ENCODE data around the gene RTL10.
"Not testable (repeated sequence)": the region's sequence is repeated elsewhere in the genome, so short reads cannot be mapped to it uniquely, and the experiment has no call there.

RTL10 gene

GRCh38 chr22:19849835-19850762 is 4.6 kb downstream of the RTL10 start:
- H3K4me3 ChIP-seq: no peak overlapping the region

GRCh38 chr22:19848298-19849224 is 6.1 kb downstream of the RTL10 start:
- H3K27ac ChIP-seq: peak overlapping the region in 6 of 21 experiments; percentile 5 to 63 (median 24)
- H3K4me3 ChIP-seq: no peak overlapping the region

More at GRCh38 chr22:19849835-19850762, 4.6 kb downstream of the RTL10 start:
- H3K27ac ChIP-seq: peak overlapping the region in 10 of 21 experiments; percentile 18 to 98 (median 37)

- Histone ChIP-seq H3K27ac (no peak overlapping the region), H3K4me3 (no peak overlapping the region)
Observed at GRCh38 chr22:19847345-19847632, 7.4 kb downstream of the RTL10 start.

- Histone ChIP-seq H3K27ac (no peak overlapping the region), H3K4me3 (no peak overlapping the region)
Observed at GRCh38 chr22:19846620-19847344, 7.9 kb downstream of the RTL10 start.

- Histone ChIP-seq H3K4me3 (no peak overlapping the region), H3K27ac (peak overlapping the region in 19 of 21 experiments; percentile 2 to 85 (median 65))
Observed at GRCh38 chr22:19845054-19845722, 9.5 kb downstream of the RTL10 start.

GRCh38 chr22:19844377-19845053 is 10.2 kb downstream of the RTL10 start:
- no peak overlapping the region for H3K4me3 ChIP-seq
- H3K27ac ChIP-seq: peak overlapping the region in 20 of 21 experiments; percentile 37 to 85 (median 64)

- Histone ChIP-seq H3K4me3 (no peak overlapping the region), H3K27ac (peak overlapping the region in 20 of 21 experiments; percentile 22 to 85 (median 64))
Observed at GRCh38 chr22:19843857-19844376, 10.8 kb downstream of the RTL10 start.

- no peak overlapping the region for H3K4me3 ChIP-seq
- peak overlapping the region in 18 of 21 experiments; percentile 22 to 85 (median 64) for H3K27ac ChIP-seq
Observed at GRCh38 chr22:19843107-19843856, 11.4 kb downstream of the RTL10 start.

- peak overlapping the region in 4 of 21 experiments; percentile 28 to 76 (median 52) for H3K27ac ChIP-seq
Observed at GRCh38 chr22:19842393-19843106, 12.1 kb downstream of the RTL10 start.

GRCh38 chr22:19841641-19842392 is 12.9 kb downstream of the RTL10 start:
- Histone ChIP-seq H3K4me3 (no peak overlapping the region), H3K27ac (peak overlapping the region in 1 of 21 experiments; percentile 25)

More at GRCh38 chr22:19842393-19843106, 12.1 kb downstream of the RTL10 start:
- no peak overlapping the region for H3K4me3 ChIP-seq

- H3K4me3 ChIP-seq: no peak overlapping the region
- no peak overlapping the region for H3K27ac ChIP-seq
Observed at GRCh38 chr22:19840955-19841640, 13.6 kb downstream of the RTL10 start.

- Histone ChIP-seq H3K27ac (no peak overlapping the region), H3K4me3 (no peak overlapping the region)
Observed at GRCh38 chr22:19840059-19840458, 14.6 kb downstream of the RTL10 start.

GRCh38 chr22:19837915-19838314 is 16.8 kb downstream of the RTL10 start:
- H3K4me3 ChIP-seq: no peak overlapping the region
- H3K27ac ChIP-seq: no peak overlapping the region

- Histone ChIP-seq H3K4me3 (no peak overlapping the region), H3K27ac (no peak overlapping the region)
Observed at GRCh38 chr22:19836512-19836911, 18.2 kb downstream of the RTL10 start.

- Histone ChIP-seq H3K4me3 (no peak overlapping the region), H3K27ac (no peak overlapping the region)
Observed at GRCh38 chr22:19834599-19834998, 20.1 kb downstream of the RTL10 start.

- H3K4me3 ChIP-seq, H3K27ac ChIP-seq: not testable (repeated sequence)
Observed at GRCh38 chr22:19833327-19833726, 21.3 kb downstream of the RTL10 start.
